Neuronal stem cell (in vitro differentiated cells): ENCODE data around the gene FAM181A.

Source experiments
- DNase-seq: peaks from one replicate; pipeline ENCODE4 v3.0.0-alpha.2; 2013; ENCODE audit warnings: low spot score
- H2AFZ ChIP-seq: one replicate; pipeline ENCODE4 v1.6.1; 2013; ENCODE audit warnings: mild to moderate bottlenecking, low read length, inconsistent platforms
- H2AK5ac ChIP-seq: 2 replicates; pipeline ENCODE4 v1.6.1; 2013; ENCODE audit warnings: low read depth, mild to moderate bottlenecking, inconsistent platforms, low read length, moderate library complexity, mixed read lengths
- H2BK120ac ChIP-seq: 2 replicates; pipeline ENCODE4 v1.6.1; 2013; ENCODE audit warnings: low read depth, mild to moderate bottlenecking, inconsistent platforms, low read length, moderate library complexity, mixed read lengths
- H2BK12ac ChIP-seq: one replicate; pipeline ENCODE4 v1.6.1; 2013; ENCODE audit warnings: low read length, inconsistent platforms
- H2BK15ac ChIP-seq: 2 replicates; pipeline ENCODE4 v1.6.1; 2013; ENCODE audit warnings: mild to moderate bottlenecking, low read length, inconsistent platforms, mixed read lengths
- H2BK5ac ChIP-seq: one replicate; pipeline ENCODE4 v1.6.1; 2013; ENCODE audit warnings: inconsistent platforms, mild to moderate bottlenecking, low read length, moderate library complexity
- H3K14ac ChIP-seq: one replicate; pipeline ENCODE4 v1.6.1; 2013; ENCODE audit warnings: low read length, inconsistent platforms
- H3K18ac ChIP-seq: 2 replicates; pipeline ENCODE4 v1.6.1; 2013; ENCODE audit warnings: low read length, inconsistent platforms
- H3K23ac ChIP-seq: 2 replicates; pipeline ENCODE4 v1.6.1; 2013; ENCODE audit warnings: low read depth, mild to moderate bottlenecking, mixed read lengths, low read length, inconsistent platforms; ENCODE audit not compliant: poor library complexity
- H3K27ac ChIP-seq: replicated peaks from 3 replicates; pipeline ENCODE4 v1.5.1; 2013; ENCODE audit warnings: low read length, inconsistent platforms
- H3K27me3 ChIP-seq, 3 experiments: 2 replicates each; pipeline ENCODE4 v1.6.1; 2013; ENCODE audit warnings: low read length in 3 of 3, mild to moderate bottlenecking in 2 of 3, inconsistent platforms in 1 of 3, low read depth in 1 of 3, mixed read lengths in 1 of 3, moderate library complexity in 1 of 3; ENCODE audit not compliant: control insufficient read depth in 3 of 3, insufficient read depth in 3 of 3
- H3K36me3 ChIP-seq, 2 donors: replicated peaks in 1 of 2; 2 replicates each; pipeline ENCODE4 v1.6.1; 2013; ENCODE audit warnings: low read length in 2 of 2; ENCODE audit not compliant: control insufficient read depth in 2 of 2, insufficient read depth in 2 of 2
- H3K4ac ChIP-seq: 2 replicates; pipeline ENCODE4 v1.6.1; 2013; ENCODE audit warnings: inconsistent platforms, mild to moderate bottlenecking, low read length, moderate library complexity
- H3K4me1 ChIP-seq, 2 donors: 1 replicate in 1 of 2; 2 replicates in 1 of 2; pipeline ENCODE4 v1.6.1; 2013; ENCODE audit warnings: low read length in 2 of 2, low read depth in 1 of 2; ENCODE audit not compliant: control insufficient read depth in 2 of 2, insufficient read depth in 1 of 2
- H3K4me2 ChIP-seq: one replicate; pipeline ENCODE4 v1.6.1; 2013; ENCODE audit warnings: mild to moderate bottlenecking, low read length, inconsistent platforms; ENCODE audit not compliant: insufficient read depth, poor library complexity, severe bottlenecking
- H3K4me3 ChIP-seq, 2 donors: 2 replicates each; pipeline ENCODE4 v1.5.1; 2013; ENCODE audit warnings: low read length in 2 of 2, mild to moderate bottlenecking in 2 of 2, inconsistent platforms in 1 of 2, moderate library complexity in 1 of 2
- H3K79me1 ChIP-seq: one replicate; pipeline ENCODE4 v1.6.1; 2013; ENCODE audit warnings: low read depth, mild to moderate bottlenecking, inconsistent platforms, low read length, moderate library complexity
- H3K9ac ChIP-seq: one replicate; pipeline ENCODE4 v1.6.1; 2013; ENCODE audit warnings: mild to moderate bottlenecking, low read depth, low read length, inconsistent platforms; ENCODE audit not compliant: poor library complexity
- H3K9me3 ChIP-seq, 2 donors: replicated peaks in 1 of 2; 2 replicates each; pipeline versions ENCODE3 to v1.6.1; 2013; ENCODE audit warnings: low read length in 2 of 2, mild to moderate bottlenecking in 2 of 2, inconsistent platforms in 1 of 2, low read depth in 1 of 2, mixed read lengths in 1 of 2, moderate library complexity in 1 of 2; ENCODE audit not compliant: control insufficient read depth in 2 of 2, insufficient read depth in 1 of 2
- H4K8ac ChIP-seq: one replicate; pipeline ENCODE4 v1.6.1; 2013; ENCODE audit warnings: low read depth, mild to moderate bottlenecking, inconsistent platforms, low read length, moderate library complexity
- H4K91ac ChIP-seq: one replicate; pipeline ENCODE4 v1.6.1; 2013; ENCODE audit warnings: low read length, low read depth, mild to moderate bottlenecking, inconsistent platforms; ENCODE audit not compliant: poor library complexity
- WGBS, 2 donors: extraction: QIAGEN DNeasy Blood & Tissue Kit; methylation state at CpG; one replicate each; pipeline ENCODE4 v1.1.7; 2013; ENCODE audit warnings: missing lambda C conversion rate in 2 of 2, mixed read lengths in 1 of 2; ENCODE audit not compliant: insufficient read length in 2 of 2, insufficient replicate concordance in 1 of 2; ENCODE audit errors: extremely low coverage in 2 of 2; 5-methylcytosine and 5-hydroxymethylcytosine counted together

The FAM181A gene

DNA sequence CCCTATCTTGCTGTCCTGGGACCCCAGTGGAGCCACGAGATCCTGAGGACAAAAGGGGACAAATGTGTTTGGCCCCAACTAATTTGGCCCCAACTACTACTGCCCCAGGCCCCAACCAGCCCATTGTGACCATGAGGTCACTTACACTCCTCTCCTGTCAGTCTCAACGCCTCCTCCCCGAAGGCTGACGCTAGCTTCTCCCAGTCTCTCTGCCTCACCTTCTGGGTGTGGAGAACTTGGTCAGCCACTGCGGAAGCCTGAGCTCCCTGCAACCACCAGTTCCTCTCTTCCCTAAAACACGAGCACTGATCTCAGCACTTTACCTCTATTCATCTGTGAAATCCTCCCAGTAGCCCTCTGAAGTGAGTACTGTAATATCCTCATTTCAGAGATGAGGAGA, 13.3 kb downstream of the FAM181A start:
- no peak overlapping the region for H2AK5ac ChIP-seq
- no peak overlapping the region for H2BK15ac ChIP-seq
- H3K36me3 ChIP-seq: no peaks in the 10 kb centered on the region
- no peak overlapping the region for H3K4me3 ChIP-seq
- peaks cover 13 to 14% of the 10 kb centered on the region in 2 donors for H3K4me1 ChIP-seq
- no CpG with 5 or more reads among the region's 6 CpGs for WGBS, 2 donors
- H3K9ac ChIP-seq: no peak overlapping the region
- H3K27ac ChIP-seq: no peak overlapping the region
- H2BK120ac ChIP-seq: no peak overlapping the region
- H3K23ac ChIP-seq: no peak overlapping the region
- H3K18ac ChIP-seq: no peak overlapping the region
- H3K4ac ChIP-seq: no peak overlapping the region
- H3K14ac ChIP-seq: no peak overlapping the region
- no peak for DNase-seq
- no peak overlapping the region for H4K8ac ChIP-seq
- no peak overlapping the region for H2AFZ ChIP-seq
- H3K27me3 ChIP-seq: peaks cover 4 to 53% (median 13%) of the 10 kb centered on the region in 3 experiments
- no peak overlapping the region for H3K4me2 ChIP-seq
- no peaks in the 10 kb centered on the region for H3K79me1 ChIP-seq
- H2BK12ac ChIP-seq: no peak overlapping the region
- H3K9me3 ChIP-seq: peaks cover 0 to 4% of the 10 kb centered on the region in 2 donors
- H4K91ac ChIP-seq: no peak overlapping the region
- H2BK5ac ChIP-seq: no peak overlapping the region

DNA sequence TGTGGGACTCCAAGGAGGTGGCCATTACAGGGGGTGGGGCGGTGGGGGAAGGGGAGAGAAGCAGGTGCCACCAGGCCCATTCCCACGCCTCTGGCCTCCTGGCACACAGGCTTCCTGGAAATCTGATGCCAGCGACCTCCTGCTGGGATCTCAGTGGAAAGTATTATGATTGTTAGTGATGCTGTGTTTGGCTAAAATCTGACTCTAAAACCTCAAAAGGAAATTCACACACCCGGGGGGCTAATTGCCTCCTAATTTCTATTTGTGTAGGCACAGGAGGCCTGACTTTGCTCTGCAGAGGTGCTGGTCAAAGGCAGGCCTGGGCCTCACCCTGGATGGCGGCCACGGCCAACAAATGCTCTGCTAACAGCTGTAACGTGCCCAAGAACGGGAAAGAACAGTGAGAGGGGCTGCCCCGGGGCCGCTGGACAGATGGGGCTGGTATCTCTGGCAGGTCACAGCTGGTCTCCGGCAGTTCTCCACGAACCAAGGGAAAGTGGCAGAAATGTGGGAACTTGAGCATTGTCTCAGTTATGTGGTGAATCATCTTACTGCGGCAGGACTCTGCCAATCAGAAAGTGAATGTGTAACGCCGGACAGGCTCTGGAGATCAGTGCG, 14.3 kb downstream of the FAM181A start:
- H3K36me3 ChIP-seq: no peaks in the 10 kb centered on the region
- H3K27ac ChIP-seq: no peak overlapping the region
- H3K9me3 ChIP-seq: peaks cover 0 to 4% of the 10 kb centered on the region in 2 donors
- H2BK120ac ChIP-seq: no peak overlapping the region
- H3K18ac ChIP-seq: peak overlapping the region; percentile 25
- no peak overlapping the region for H4K91ac ChIP-seq
- H3K79me1 ChIP-seq: no peaks in the 10 kb centered on the region
- H2AFZ ChIP-seq: peak overlapping the region; percentile 51
- peak overlapping the region; percentile 32 for H2AK5ac ChIP-seq
- H3K9ac ChIP-seq: no peak overlapping the region
- no peak overlapping the region for H3K23ac ChIP-seq
- no peak overlapping the region for H2BK5ac ChIP-seq
- DNase-seq: no peak
- no peak overlapping the region for H2BK12ac ChIP-seq
- no peak overlapping the region for H2BK15ac ChIP-seq
- no peak overlapping the region for H3K14ac ChIP-seq
- WGBS, 2 donors: no CpG with 5 or more reads among the region's 16 CpGs
- no peak overlapping the region for H3K4me3 ChIP-seq
- no peak overlapping the region for H3K4me2 ChIP-seq
- peaks cover 4 to 62% (median 13%) of the 10 kb centered on the region in 3 experiments for H3K27me3 ChIP-seq
- H4K8ac ChIP-seq: no peak overlapping the region
- H3K4me1 ChIP-seq: peaks cover 7 to 11% of the 10 kb centered on the region in 2 donors
- H3K4ac ChIP-seq: no peak overlapping the region

DNA sequence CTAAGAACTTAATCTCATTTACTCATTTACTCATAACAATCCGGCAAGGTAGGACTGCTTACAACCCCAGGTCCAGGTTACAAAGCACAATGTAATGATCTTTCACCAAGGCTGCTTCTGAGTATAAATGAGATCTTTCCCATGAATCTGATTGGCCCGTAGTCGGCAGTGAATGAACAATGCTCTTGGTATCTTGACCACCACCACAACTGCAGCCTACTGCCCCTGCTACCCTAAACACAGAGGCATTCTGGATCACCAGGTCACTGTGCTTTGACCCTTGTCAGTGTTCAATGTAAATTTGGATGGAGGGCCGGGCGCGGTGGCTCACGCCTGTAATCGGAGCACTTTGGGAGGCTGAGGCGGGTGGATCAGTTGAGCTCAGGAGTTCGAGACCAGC, 15.9 kb downstream of the FAM181A start:
- H3K27me3 ChIP-seq: peaks cover 4 to 57% (median 11%) of the 10 kb centered on the region in 3 experiments
- no peak overlapping the region for H4K8ac ChIP-seq

DNA sequence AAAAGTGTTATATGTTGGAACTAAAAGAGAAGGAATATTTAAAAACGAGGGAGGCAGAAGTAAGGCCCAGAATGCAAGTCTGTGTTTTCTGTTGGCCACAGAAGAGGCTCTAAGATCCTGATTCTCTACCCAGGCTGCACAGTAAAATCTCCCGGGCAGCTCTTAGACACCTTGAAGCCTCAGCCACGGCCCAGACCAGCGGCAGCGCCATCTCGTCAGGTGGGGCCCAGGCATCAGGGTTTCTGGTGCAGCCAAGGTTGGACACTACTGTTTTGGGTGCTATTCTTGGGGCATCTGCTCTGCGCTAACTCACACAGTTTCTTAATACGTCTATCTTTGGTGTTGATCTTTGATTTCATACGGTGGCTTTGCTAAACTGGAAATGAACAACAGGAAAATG, 16.8 kb downstream of the FAM181A start:
- Histone ChIP-seq H3K4ac (no peak overlapping the region), H3K4me1 (peaks cover 7 to 13% of the 10 kb centered on the region in 2 donors), H3K79me1 (no peaks in the 10 kb centered on the region), H2BK15ac (no peak overlapping the region), H2AK5ac (no peak overlapping the region), H3K9me3 (peaks cover 0 to 3% of the 10 kb centered on the region in 2 donors), H3K9ac (no peak overlapping the region), H3K27me3 (peaks cover 3 to 54% (median 5%) of the 10 kb centered on the region in 3 experiments), H3K14ac (no peak overlapping the region), H2BK12ac (no peak overlapping the region), H3K23ac (no peak overlapping the region), H3K36me3 (no peaks in the 10 kb centered on the region), H3K4me2 (no peak overlapping the region), H2BK120ac (no peak overlapping the region), H4K8ac (no peak overlapping the region), H4K91ac (no peak overlapping the region), H2BK5ac (no peak overlapping the region), H2AFZ (no peak overlapping the region), H3K18ac (no peak overlapping the region), H3K4me3 (no peak overlapping the region), H3K27ac (no peak overlapping the region)
- no peak for DNase-seq
- WGBS, 2 donors: no CpG with 5 or more reads among the region's 9 CpGs

More for the DNA sequence above, 15.9 kb downstream of the FAM181A start:
- Histone ChIP-seq H2BK120ac (no peak overlapping the region), H3K4me1 (peaks cover 7 to 13% of the 10 kb centered on the region in 2 donors), H3K4me2 (no peak overlapping the region), H3K36me3 (no peaks in the 10 kb centered on the region), H2BK5ac (no peak overlapping the region), H3K18ac (no peak overlapping the region), H2AK5ac (no peak overlapping the region), H3K79me1 (no peaks in the 10 kb centered on the region), H3K4ac (no peak overlapping the region), H3K9ac (no peak overlapping the region), H4K91ac (no peak overlapping the region), H3K14ac (no peak overlapping the region), H3K27ac (no peak overlapping the region), H3K4me3 (no peak overlapping the region), H3K9me3 (peaks cover 0 to 4% of the 10 kb centered on the region in 2 donors), H2AFZ (no peak overlapping the region), H2BK12ac (no peak overlapping the region), H3K23ac (no peak overlapping the region), H2BK15ac (no peak overlapping the region)
- WGBS, 2 donors: no CpG with 5 or more reads among the region's 10 CpGs
- DNase-seq: no peak
